ENCODE data around the gene GABARAP.

The GABARAP gene

DNA sequence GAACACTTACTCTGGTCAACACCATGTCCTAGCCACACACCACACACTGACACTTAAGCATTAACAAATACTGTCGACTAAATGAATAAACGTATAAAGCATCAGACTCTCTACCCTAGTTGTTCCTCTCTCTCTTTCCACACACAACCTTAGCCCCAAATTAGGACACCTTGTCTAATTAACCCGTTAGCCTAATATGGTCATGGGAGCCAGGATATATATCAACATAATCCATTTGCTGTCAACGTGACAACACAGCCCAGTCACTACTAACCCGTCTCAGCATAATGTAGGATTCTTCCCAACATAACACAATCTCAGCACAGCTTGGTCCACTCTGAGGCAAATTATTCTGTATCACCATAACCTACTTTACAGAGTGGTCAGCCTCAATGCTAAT lies 10.1 kb downstream of the GABARAP start:
- Histone ChIP-seq H3K4me1 (ENCODE audit: control insufficient read depth, low read length) (peaks cover 38% of the 10 kb centered on the region), H3K79me2 (ENCODE audit: control insufficient read depth, low read length) (peaks cover 65% of the 10 kb centered on the region), H3K27ac (ENCODE audit: low read depth, low read length) (no peak overlapping the region), H3K9me3 (ENCODE audit: control insufficient read depth, insufficient read depth, low read length) (no peaks in the 10 kb centered on the region), H3K4me2 (ENCODE audit: low read length) (peak overlapping the region; percentile 69), H3F3A (ENCODE audit: control insufficient read depth, insufficient read depth) (peaks cover 25% of the 10 kb centered on the region), H3K36me3 (ENCODE audit: control insufficient read depth, low read length) (peaks cover 91% of the 10 kb centered on the region), H3K9me2 (replicated peaks; ENCODE audit: control insufficient read depth, low read length) (no peaks in the 10 kb centered on the region), H3K4me3 (ENCODE audit: low read length) (peak overlapping the region; percentile 88), H4K20me1 (ENCODE audit: control insufficient read depth, insufficient read depth, low read depth, low read length) (peaks cover 14% of the 10 kb centered on the region), H3K27me3 (ENCODE audit: control insufficient read depth, low read length) (no peaks in the 10 kb centered on the region)
- no peak for TF ChIP-seq EZH2phosphoT487 (IDR thresholded peaks at IDR 0.05; ENCODE audit: borderline replicate concordance, low read length)
- TF ChIP-seq, protein P1, sequence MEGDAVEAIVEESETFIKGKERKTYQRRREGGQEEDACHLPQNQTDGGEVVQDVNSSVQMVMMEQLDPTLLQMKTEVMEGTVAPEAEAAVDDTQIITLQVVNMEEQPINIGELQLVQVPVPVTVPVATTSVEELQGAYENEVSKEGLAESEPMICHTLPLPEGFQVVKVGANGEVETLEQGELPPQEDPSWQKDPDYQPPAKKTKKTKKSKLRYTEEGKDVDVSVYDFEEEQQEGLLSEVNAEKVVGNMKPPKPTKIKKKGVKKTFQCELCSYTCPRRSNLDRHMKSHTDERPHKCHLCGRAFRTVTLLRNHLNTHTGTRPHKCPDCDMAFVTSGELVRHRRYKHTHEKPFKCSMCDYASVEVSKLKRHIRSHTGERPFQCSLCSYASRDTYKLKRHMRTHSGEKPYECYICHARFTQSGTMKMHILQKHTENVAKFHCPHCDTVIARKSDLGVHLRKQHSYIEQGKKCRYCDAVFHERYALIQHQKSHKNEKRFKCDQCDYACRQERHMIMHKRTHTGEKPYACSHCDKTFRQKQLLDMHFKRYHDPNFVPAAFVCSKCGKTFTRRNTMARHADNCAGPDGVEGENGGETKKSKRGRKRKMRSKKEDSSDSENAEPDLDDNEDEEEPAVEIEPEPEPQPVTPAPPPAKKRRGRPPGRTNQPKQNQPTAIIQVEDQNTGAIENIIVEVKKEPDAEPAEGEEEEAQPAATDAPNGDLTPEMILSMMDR (IDR thresholded peaks at IDR 0.05; ENCODE audit: low read depth, low read length, poor library complexity, severe bottlenecking) = no peak

DNA sequence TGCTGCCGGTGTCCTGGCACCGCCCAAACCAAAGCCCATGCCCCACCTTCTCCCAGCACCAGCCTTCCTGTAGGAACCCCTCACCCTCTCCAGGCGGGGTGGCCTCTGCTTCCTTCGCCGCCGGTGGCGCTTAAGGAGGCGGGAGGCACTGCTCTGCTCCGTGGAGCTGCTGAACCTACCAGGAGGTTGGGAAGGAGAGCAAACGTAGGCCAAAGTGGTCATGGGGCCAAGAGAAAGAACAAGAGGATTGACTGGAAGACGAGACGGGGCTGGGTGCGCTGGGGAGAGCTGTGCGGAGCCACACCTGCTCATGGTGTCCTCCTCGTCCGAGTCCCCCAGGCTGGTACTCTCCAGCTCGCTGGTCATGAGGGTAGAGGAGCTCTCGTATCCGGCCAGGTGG lies 12.7 kb downstream of the GABARAP start:
- H3F3A ChIP-seq (ENCODE audit: control insufficient read depth, insufficient read depth) = 0 out of 2 replicates have a peak, but pooled peaks cover 3% of the 10 kb centered on the region
- TF ChIP-seq, protein P1 (IDR thresholded peaks at IDR 0.05; ENCODE audit: low read depth, low read length, poor library complexity, severe bottlenecking) = no peak
- TF ChIP-seq EZH2phosphoT487 (IDR thresholded peaks at IDR 0.05; ENCODE audit: borderline replicate concordance, low read length) = no peak
- no peaks in the 10 kb centered on the region for H3K9me3 ChIP-seq (ENCODE audit: control insufficient read depth, insufficient read depth, low read length)
- H3K27me3 ChIP-seq (ENCODE audit: control insufficient read depth, low read length) = no peaks in the 10 kb centered on the region
- H3K4me1 ChIP-seq (ENCODE audit: control insufficient read depth, low read length) = peaks cover 12% of the 10 kb centered on the region
- H3K27ac ChIP-seq (ENCODE audit: low read depth, low read length) = no peak overlapping the region
- peaks cover 9% of the 10 kb centered on the region for H4K20me1 ChIP-seq (ENCODE audit: control insufficient read depth, insufficient read depth, low read depth, low read length)
- H3K36me3 ChIP-seq (ENCODE audit: control insufficient read depth, low read length) = peaks cover 90% of the 10 kb centered on the region
- no peaks in the 10 kb centered on the region for H3K9me2 ChIP-seq (replicated peaks; ENCODE audit: control insufficient read depth, low read length)
- H3K4me3 ChIP-seq (ENCODE audit: low read length) = no peak overlapping the region
- H3K79me2 ChIP-seq (ENCODE audit: control insufficient read depth, low read length) = peaks cover 44% of the 10 kb centered on the region
- no peak overlapping the region for H3K4me2 ChIP-seq (ENCODE audit: low read length)

DNA sequence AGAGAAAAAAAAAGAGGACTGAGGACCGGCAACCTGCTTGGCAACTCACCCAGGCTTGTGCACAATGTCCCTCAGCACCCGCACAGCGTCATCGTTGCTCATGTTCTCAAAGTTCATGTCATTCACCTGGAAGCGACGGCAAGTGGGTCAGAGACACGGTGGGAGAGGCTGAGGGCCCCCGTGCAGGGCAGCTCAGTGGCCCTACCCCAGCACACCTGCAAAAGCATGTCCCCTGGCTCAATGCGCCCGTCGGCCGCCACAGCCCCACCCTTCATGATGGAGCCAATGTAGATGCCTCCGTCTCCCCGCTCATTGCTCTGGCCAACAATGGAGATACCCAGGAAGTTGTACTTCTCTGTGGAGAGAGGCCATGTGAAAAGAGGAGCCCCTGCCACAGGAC lies 13.3 kb downstream of the GABARAP start:
- H3K27ac ChIP-seq (ENCODE audit: low read depth, low read length) = no peak overlapping the region
- H4K20me1 ChIP-seq (ENCODE audit: control insufficient read depth, insufficient read depth, low read depth, low read length) = peaks cover 9% of the 10 kb centered on the region
- H3K9me3 ChIP-seq (ENCODE audit: control insufficient read depth, insufficient read depth, low read length) = no peaks in the 10 kb centered on the region
- H3K9me2 ChIP-seq (replicated peaks; ENCODE audit: control insufficient read depth, low read length) = no peaks in the 10 kb centered on the region
- 0 out of 2 replicates have a peak, but pooled peaks cover 3% of the 10 kb centered on the region for H3F3A ChIP-seq (ENCODE audit: control insufficient read depth, insufficient read depth)
- H3K36me3 ChIP-seq (ENCODE audit: control insufficient read depth, low read length) = peaks cover 91% of the 10 kb centered on the region
- H3K4me2 ChIP-seq (ENCODE audit: low read length) = no peak overlapping the region
- H3K4me1 ChIP-seq (ENCODE audit: control insufficient read depth, low read length) = peaks cover 12% of the 10 kb centered on the region
- no peak overlapping the region for H3K4me3 ChIP-seq (ENCODE audit: low read length)
- no peaks in the 10 kb centered on the region for H3K27me3 ChIP-seq (ENCODE audit: control insufficient read depth, low read length)
- peaks cover 42% of the 10 kb centered on the region for H3K79me2 ChIP-seq (ENCODE audit: control insufficient read depth, low read length)
- no peak for TF ChIP-seq EZH2phosphoT487 (IDR thresholded peaks at IDR 0.05; ENCODE audit: borderline replicate concordance, low read length)
- TF ChIP-seq, protein P1 (IDR thresholded peaks at IDR 0.05; ENCODE audit: low read depth, low read length, poor library complexity, severe bottlenecking) = no peak

Measured in DOHH2 (cell line).